Kidney glomerular epithelial cell (primary cell): Measurements from ENCODE around the gene AK4.
A peak's percentile ranks its signal among the peaks of the same experiment; 100 is the strongest.

Source experiments
- DNase-seq: peaks from one replicate; lab custom pipeline; 2025; lab: John Stamatoyannopoulos, UW

The AK4 gene

DNA sequence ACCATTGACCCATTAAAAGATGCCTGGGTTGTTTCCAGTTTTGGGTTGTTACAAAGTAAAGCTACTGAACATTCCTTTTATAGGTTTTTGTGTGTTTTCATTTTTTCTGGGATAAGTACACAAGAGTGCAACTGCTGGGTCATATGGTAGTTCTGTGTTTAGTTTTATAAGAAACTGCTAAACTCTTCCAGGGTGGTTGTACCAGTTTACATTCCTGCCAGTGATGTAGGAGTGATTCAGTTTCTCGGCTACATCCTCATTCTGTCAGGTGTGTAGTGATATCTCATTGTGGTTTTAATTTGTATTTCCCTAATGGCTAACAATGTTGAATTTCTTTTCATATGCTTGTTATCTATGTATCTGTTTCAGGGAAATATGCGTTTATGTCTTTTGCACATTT lies 102.8 kb downstream of the AK4 start:
- no peak for DNase-seq

GRCh38 chr1:65253800-65254319 lies 105.9 kb downstream of the AK4 start:
- peak; percentile 48 for DNase-seq

DNA sequence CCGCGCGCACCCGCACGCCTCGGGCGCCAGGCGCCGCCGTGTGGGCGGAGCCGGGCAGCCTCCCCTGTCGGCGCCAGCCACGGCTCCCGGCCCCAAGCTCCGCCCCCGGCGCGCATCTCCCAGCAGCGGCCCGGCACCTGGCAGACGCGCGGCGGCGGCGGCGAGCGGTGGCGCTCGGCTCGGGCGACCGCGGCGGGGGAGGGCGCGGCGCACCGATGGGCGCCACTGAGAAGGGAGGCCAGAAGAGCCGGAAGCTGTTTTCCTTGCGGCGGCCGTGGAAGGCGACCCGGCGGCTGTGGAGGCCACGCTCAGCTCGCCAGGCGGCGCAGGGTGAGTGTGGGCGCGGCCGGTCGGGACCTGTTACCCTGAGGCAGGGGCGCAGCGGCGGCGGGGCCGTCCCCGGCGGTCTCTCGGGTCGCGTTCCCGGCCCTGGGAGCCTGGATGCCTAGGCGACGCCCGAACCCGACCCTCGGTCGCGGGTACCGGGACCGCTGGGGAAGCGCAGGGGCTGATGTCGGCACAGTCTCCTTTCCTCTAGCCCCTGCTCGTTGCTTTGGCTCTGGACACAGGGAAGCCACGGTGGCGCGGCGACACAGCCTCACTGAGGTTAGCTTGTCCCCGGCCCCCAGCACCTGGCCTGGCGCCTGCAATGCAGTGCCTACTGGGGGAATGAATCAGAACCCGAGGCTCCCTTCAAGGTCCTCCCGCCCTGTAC lies 106.5 kb downstream of the AK4 start:
- peak; percentile 48 for DNase-seq

DNA sequence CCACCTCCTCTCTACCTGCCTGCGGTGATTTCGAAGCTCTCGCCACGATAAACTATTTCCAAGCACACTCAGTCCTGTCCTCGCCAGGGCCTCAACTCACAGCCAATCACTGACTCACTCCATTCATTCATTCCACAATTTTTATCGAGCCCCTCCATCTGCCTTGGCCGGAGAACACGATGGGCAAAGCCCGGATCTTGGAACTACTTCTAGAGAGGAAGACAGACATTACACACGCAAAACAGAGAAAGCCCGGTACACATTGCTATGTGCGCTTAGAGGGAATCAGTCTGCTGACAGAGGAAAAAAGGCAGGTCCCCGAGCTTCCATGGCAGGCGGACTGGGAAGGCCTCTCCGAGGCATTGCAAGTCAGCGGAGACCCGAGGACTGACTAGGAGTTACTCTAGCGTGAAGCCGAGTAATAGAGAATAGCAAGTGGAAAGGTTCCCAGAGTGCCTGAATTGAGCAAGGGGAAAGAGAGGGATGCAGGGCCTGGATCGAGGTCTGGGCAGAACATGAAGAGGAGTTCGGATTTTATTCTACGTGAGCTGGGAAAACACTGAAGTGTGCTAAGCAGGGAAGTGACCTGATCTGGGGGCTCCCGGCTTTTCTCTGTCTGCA lies 107.1 kb downstream of the AK4 start:
- peak; percentile 31 for DNase-seq

DNA sequence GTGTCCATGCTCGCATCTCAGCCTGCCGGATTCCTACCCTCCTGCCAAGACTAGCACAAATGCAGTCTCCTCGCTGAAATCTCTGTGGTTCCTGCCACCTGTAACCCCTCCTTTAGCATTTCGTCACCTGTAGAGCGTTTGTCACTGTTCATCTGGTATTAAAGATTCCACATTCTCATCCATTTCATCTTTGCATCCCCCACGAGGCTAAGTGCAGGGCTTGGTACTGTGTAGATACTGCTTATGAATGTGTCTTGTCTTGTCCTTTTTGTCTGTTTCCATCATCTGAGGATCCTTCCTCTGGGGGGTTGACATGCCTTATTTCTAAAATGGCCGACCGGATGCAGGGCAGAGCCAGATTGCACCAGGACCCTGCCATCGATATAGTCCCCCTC lies 107.7 kb downstream of the AK4 start:
- no peak for DNase-seq

DNA sequence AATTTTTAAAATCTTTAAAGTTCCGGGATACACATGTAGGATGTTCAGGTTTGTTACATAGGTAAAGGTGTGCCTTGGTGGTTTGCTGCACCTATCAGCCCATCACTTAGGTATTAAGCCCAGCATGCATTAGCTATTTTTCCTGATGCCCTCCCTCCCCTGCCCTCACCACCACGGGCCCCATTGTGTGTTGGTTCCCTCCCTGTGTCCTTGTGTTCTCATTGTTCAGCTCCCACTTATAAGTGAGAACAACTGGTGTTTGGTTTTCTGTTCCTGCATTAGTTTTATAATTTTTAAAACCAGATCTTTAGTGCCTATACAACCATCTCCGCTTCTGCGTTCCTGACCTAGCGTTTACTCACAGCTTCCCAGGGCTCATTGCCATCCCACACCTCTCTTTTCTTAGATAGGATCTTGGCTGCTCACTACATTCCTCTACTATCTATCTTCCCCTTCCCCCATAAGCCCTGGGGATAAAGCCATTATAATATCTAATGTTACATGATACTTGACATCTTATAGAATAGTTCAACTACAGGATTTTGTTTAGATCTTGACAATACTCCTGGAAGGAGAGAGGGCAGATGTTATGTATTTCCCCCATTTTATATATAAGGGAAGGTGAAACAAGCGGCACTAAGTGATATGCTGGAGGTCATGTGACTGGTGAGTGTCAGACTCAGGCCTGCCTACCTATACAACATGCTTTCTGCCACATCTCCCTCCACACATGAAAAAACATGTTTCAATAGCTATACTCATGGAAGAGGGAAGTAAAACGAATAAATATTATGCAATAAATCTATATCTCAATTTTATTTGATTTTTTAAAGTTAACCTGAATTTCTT lies 109.1 kb downstream of the AK4 start:
- no peak for DNase-seq

GRCh38 chr1:65258106-65258505 lies 110.1 kb downstream of the AK4 start:
- DNase-seq: no peak

- DNase-seq: no peak
Observed at GRCh38 chr1:65259816-65260215, 111.8 kb downstream of the AK4 start.

- peak; percentile 42 for DNase-seq
Observed at GRCh38 chr1:65260851-65261473, 113.0 kb downstream of the AK4 start.

- no peak for DNase-seq
Observed at GRCh38 chr1:65263286-65263685, 115.3 kb downstream of the AK4 start.

GRCh38 chr1:65264197-65264929 lies 116.4 kb downstream of the AK4 start:
- DNase-seq: peak; percentile 17

DNA sequence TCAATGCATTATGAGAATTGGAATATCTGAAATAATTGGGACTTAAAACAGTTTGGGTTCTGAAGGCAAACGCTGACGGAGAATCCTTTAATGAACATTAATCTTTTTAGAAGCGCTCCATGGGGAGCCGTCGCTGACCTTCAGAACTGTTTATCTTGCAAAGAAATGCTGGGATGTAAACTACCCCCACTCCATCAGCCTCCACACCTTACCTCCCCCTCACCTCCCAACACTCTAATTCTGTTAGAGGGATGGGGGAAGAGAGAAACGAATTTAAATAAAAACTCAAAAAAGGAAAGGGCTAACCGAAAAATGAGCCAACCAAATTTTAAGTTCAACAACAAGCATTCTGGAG lies 117.3 kb downstream of the AK4 start:
- no peak for DNase-seq

DNA sequence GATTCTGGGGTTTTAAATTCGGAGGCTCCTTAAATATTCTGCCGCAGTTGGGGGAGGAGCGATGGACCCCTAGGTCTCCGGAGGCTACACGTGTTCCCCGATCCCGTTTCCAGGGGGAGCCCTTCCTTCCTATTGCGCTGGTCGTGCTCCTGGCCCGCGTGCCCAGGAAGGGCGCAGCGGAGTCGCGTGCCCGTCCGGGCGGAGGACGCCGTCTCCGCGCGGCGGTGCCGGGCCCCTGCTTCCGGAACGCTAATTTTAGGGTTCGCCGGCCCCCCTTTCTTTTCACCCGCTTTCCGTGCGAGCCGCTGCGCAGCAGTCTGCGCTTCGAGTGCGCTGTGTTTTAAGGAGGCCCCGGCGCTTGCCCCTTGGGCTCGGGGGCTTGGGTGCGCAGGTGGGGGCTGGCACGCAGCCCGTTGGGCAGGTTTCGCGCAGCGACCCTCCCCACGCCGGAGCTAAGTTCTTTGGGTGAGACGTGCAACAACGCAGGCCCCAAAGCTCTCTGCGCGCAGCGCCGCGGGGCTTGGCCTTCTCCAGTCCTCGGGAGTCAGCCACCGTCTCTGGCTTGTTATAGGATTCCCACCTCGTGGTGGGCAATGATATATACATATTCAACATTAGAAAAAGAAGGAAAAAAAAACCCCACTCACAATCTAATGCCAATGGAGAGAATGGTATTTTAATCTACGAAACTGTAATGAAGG lies 117.8 kb downstream of the AK4 start:
- peak; percentile 27 for DNase-seq

GRCh38 chr1:65266476-65266875 lies 118.5 kb downstream of the AK4 start:
- DNase-seq: no peak

GRCh38 chr1:65267271-65267670 lies 119.3 kb downstream of the AK4 start:
- no peak for DNase-seq

GRCh38 chr1:65267683-65268082 lies 119.7 kb downstream of the AK4 start:
- DNase-seq: no peak

- no peak for DNase-seq
Observed at GRCh38 chr1:65269612-65270011, 121.6 kb downstream of the AK4 start.

GRCh38 chr1:65276197-65276939 lies 128.4 kb downstream of the AK4 start:
- no peak for DNase-seq

- no peak for DNase-seq
Observed at GRCh38 chr1:65277605-65278347, 129.8 kb downstream of the AK4 start.
